VCaP (cell line): ENCODE results near the gene ACACA.

Experiments
- H3K27ac ChIP-seq: fragments of 450-650 bp; 2 replicates; pipeline ENCODE4 v1.5.1; 2017
- CTCF ChIP-seq: fragments of 450-650 bp; conservative IDR thresholded peaks from 2 replicates; pipeline ENCODE4 v1.5.1; 2017; ENCODE audit warnings: mild to moderate bottlenecking, moderate library complexity

The ACACA gene

DNA sequence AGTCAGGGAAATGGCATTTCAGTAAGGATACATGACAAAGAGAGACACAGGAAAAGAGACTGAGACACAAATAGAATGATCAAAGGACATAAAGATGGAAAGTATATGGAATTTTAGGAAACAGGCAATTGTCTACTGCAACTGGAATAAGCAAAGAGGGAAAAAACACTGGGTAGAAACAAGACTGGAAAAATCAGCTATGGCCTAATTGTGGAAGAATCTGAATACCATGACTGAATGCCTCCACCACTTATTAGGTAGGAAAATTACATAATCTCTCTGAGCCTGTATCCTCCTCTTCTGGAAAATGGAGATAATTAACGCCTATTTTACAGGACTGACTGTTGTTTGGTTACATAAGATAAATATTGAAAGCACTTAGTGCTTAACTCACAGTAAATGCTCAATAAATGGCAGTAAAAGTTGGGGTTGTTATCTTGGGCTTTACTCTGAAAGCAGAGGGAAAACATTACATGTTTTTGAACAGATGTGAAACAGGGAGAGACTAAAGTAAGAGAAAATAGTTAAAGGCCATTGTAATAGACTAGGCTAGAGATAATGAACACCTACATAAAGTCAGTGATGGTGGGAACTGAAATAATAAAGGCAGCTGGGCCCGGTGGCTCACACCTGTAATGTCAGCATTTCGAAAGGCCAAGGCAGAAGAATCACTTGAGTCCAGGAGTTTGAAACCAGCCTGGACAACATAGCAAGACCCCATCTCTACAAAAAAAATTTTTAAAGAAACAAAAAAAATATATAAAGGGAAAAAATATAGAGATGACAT, 94.3 kb downstream of the ACACA start:
- H3K27ac ChIP-seq: no peak overlapping the region
- TF ChIP-seq CTCF: no peak

DNA sequence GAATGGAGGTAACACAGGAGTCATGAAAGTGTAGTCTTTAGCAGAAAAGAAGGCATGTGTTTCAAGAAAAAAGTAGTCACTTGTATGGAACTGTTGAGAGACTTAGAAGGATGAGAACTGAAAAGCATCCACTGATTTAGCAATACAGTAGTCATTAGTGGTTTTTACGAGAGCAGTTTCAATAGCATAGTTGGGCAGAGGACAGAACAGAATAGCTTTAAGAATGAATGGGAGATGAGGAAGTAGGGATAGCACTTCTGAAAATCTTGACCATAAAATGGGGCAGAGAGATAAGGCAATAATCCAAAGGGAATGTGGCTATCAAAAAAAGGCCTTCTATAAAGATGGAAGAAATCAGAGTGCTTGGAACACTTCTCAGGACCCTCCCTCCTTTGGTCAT, 95.7 kb downstream of the ACACA start:
- H3K27ac ChIP-seq: no peak overlapping the region
- no peak for TF ChIP-seq CTCF

- no peak overlapping the region for H3K27ac ChIP-seq
- no peak for TF ChIP-seq CTCF
Measured at GRCh38 chr17:37309051-37309450, 97.6 kb downstream of the ACACA start.

GRCh38 chr17:37305406-37305905, 101.2 kb downstream of the ACACA start:
- no peak for TF ChIP-seq CTCF
- H3K27ac ChIP-seq: peak overlapping the region; percentile 96

- H3K27ac ChIP-seq: peak overlapping the region; percentile 96
- TF ChIP-seq CTCF: no peak
Measured at GRCh38 chr17:37301288-37301687, 105.3 kb downstream of the ACACA start.

DNA sequence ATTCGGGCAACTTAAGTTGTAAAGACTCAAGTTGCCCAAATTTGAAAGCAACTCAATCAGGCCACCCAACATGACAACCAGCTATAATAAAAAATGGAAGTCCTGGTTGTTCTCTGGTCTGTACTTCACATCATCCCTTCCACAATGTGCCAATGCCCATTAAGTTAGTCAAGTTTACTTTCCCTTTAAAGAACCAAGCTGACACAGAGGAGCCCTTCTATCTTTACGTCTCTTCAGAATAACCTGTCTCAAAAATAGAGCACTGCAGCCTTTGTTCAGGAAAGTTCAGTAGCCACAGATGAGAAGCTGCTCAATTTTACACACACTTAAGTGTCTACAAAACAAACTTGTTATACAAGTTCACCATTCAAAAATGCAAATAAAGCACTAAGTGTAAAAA, 106.0 kb downstream of the ACACA start:
- no peak for TF ChIP-seq CTCF
- H3K27ac ChIP-seq: peak overlapping the region; percentile 96

- TF ChIP-seq CTCF: peak; percentile 65
Measured at GRCh38 chr17:37299257-37299980, 107.2 kb downstream of the ACACA start.

More at GRCh38 chr17:37299257-37299980, 107.2 kb downstream of the ACACA start:
- H3K27ac ChIP-seq: peak overlapping the region; percentile 96
